ENCODE data around the gene AOAH.

The AOAH gene

GRCh38 chr7:36547416-36547815 is 176.9 kb downstream of the AOAH start:
- no peak for DNase-seq (ENCODE audit: low spot score)

DNA sequence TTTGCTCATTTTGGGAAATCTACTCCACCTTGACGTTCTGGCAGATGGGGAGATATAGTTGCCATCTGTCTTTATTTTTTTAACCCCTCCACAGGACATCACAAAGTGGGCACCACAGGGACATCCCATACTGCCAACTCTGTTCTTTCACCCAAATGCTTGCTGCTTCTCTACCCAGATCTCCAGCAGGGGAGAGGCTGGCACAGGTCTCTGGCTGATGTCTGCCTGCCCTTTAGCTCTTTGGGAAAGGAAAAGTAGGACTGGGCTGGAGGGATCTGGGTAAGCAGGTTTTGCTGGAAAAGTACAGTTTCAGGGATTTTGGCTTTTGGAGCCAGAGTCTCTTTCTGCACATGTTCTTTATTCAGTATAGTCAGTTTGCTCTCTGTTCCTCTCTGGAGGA is 178.0 kb downstream of the AOAH start:
- no peak for DNase-seq (ENCODE audit: low spot score)

DNA sequence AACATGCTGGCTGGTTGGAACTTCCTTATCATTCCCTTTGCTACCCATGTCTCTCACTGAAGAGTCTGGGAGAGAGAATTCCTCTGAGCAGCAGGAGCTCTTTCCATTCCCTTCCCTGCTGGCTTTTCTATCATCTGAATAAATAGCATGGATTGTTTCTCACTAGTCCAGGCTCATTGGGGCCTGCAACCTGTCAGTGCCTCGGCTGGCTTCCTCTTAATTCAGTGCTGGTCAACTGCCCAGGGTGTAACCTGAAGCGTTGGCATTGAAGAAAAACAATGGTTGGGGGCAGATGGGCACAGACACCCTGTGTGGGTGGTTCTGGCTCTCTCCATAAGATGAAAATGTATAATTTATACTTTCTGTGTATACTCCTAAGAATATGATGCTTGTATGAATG is 179.0 kb downstream of the AOAH start:
- no peak for DNase-seq (ENCODE audit: low spot score)

GRCh38 chr7:36538126-36538525 is 186.2 kb downstream of the AOAH start:
- DNase-seq (ENCODE audit: low spot score): no peak

- no peak for DNase-seq (ENCODE audit: low spot score)
Measured at GRCh38 chr7:36535866-36536664, 188.2 kb downstream of the AOAH start.

DNA sequence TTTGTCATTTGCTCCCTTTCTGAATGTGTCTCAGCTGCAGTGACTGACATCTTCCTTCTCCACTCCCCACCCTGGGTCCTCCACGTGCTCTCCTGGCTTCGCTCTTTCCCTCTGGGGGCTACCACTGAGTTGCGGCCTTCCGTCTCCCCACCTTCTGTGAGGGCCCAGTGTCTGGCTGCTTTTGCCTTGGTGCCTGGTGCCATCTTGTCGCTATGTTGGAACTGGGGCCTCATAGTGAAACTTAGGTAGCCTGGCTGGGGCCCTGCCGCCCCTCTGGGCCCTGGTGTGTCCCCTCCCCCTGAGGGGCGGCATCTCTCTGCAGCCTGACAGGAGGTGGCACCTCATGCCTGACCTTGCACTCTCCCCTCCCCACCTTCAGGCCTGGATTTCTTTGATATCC is 190.6 kb downstream of the AOAH start:
- DNase-seq (ENCODE audit: low spot score): no peak

DNA sequence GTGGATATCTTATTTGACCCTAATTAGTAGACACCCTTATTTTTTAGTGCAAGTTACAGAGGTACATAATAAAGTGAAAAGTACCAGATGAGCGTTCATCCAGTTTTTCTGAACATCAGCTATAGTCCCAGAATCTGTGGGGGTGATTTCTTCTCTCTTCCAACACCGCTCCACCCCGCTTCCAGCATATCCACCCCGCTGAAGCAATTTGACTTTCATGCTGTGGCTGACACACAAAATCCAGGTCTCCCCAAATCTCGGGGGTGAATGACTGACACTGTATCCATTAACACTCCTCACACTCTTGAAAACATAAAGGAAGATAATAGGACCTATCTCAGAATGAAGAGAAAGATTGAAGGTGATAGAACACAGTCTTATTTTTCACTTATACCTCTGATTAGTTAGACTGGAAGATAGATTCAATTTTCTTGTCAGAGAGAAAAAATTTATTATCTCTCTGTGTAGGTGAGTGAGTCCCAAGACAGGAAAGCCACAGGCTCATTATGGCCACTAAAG is 191.3 kb downstream of the AOAH start:
- DNase-seq (ENCODE audit: low spot score): no peak

GRCh38 chr7:36531951-36532350 is 192.3 kb downstream of the AOAH start:
- DNase-seq (ENCODE audit: low spot score): no peak

GRCh38 chr7:36530456-36530855 is 193.8 kb downstream of the AOAH start:
- DNase-seq (ENCODE audit: low spot score): no peak

GRCh38 chr7:36527549-36527913 is 196.8 kb downstream of the AOAH start:
- DNase-seq (ENCODE audit: low spot score): no peak

- DNase-seq (ENCODE audit: low spot score): no peak
Measured at GRCh38 chr7:36526863-36527548, 197.3 kb downstream of the AOAH start.

- DNase-seq (ENCODE audit: low spot score): no peak
Measured at GRCh38 chr7:36523371-36524101, 200.8 kb downstream of the AOAH start.

GRCh38 chr7:36522453-36523007 is 201.8 kb downstream of the AOAH start:
- no peak for DNase-seq (ENCODE audit: low spot score)

DNA sequence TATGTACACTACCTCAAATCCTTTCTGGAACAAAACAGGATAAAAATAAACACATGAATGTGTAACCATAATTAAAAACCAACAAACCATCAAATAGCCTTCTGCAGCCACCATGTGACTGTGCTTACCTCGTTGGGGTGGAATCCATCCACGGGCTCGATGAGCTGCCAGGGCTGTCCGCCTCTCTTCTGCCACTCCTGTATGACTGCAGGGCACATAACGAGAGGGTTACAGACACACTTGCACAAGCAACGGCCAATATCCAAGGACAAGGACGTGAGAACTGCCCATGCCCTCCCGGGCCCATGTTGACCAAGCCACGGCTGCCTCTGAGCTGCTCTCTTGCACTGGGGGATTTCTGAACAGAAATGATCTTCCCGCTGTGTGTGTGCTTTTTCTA is 202.4 kb downstream of the AOAH start:
- no peak for DNase-seq (ENCODE audit: low spot score)

DNA sequence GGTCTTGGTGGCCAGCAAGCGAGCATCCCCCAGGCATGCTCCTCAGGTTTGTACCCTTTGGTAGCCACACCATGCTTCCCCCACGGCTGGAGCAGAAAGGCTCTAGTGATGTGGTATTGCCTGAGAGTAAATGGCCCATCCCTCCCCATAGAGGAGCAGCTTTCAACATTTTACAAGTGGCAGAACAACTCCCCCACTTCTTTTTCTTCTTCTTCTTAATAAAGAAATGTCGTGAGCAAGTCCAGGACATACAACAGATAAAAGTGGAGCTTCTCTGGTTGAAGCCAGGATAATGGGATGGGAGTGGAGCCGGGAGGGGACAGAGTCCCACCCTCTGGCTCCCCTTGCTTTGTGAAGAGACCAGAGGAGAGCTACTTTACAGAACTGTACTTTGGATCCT is 203.2 kb downstream of the AOAH start:
- DNase-seq (ENCODE audit: low spot score): no peak

DNA sequence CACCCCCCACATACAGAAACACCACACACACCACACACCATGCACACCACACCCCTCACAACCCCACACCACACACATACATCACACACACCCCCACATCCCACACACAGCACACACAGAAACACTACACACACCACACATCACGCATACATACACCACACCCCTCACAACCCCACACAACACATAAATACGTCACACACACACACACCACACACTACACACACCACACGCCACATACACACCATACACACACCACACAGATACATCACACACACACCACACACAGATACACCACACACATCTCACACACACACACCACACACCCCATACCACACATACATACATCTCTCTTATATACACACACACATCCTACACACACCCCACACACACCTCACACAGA is 208.4 kb downstream of the AOAH start:
- no peak for DNase-seq (ENCODE audit: low spot score)

DNA sequence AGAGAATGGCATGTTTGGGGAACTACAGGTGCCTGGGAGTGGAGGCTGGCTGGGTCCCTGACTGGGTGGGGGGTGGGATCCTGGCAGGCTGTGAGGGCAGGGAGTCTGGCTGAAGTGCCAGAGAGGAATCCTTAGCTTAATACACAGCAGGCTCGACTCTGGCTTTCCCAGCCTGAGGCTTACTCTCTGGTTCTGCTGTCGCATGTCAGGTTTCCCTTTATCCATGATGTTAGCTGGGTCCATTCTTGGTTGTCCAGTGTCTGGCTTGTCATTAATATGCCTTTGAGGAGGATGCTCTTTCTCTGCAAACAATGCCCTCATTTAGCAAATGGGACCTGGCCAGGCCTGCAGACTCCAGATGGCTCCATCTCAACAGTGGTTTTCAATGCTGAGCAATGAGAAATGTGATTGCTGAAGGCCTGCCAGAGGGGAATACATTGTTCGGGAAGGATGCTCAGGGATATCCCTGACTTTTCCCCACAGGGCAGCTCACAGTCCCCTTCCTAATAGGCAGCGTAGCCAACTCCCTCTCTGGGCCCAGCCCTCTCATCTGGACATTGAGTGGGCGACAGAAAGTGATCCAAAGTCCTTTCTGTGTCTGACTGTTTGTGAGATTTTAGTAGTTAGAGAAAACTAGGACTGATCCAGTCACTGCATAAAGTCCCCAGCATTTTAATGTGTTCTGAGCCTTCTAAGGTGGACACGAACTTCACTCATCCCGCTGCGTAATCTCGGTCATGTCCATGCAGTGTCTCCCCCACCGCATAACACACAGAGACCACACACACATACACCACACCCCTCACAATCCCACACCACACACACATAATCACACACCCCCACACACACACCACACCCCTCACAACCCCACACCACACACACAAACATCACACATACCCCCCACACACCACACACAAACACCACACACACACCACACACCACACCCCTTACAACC is 209.7 kb downstream of the AOAH start:
- DNase-seq (ENCODE audit: low spot score): no peak

GRCh38 chr7:36513393-36513792 is 210.9 kb downstream of the AOAH start:
- no peak for DNase-seq (ENCODE audit: low spot score)

GRCh38 chr7:36512616-36513015 is 211.7 kb downstream of the AOAH start:
- DNase-seq (ENCODE audit: low spot score): no peak

- DNase-seq (ENCODE audit: low spot score): no peak
Measured at GRCh38 chr7:36509962-36510361, 214.3 kb downstream of the AOAH start.

Measured in germinal center (tissue), 1 donor.